Measurements from ENCODE around the gene ZBED1. TPM values are rescaled to one million over a fixed set of nuclear protein-coding genes. Genes with fewer than 3 reads are reported as not detected.

Gene ZBED1
- total and polyA plus RNA-seq, 9 of the 15 experiments (the other 6 are each of a cell fraction or from before 2014, with no cell fraction given): 0.61 to 27.6 (median 13.9) TPM

DNA sequence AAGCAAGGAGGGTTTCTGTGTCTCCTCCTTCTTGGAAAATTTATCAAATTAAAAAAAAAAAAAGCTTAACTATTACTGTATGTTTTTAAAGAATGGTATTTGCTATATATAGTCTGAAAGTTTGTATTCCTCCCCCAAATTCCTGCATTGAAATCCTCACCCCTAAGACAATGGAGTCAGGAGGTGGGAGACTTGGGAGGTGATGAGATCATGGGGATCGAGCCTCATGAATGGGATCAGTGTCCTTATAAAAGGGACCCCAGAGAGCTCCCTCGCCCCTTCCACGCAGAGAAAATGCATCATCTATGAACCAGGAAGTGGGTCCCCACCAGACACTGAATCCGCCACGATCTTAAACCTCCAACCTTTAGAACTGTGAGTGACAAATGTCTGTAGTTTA is 50.1 kb downstream of the ZBED1 start:
- Histone ChIP-seq H3K27ac (ENCODE audit: extremely low read depth, low read depth, low read length) (no peak overlapping the region), H3K9me1 (ENCODE audit: control insufficient read depth, insufficient read depth, low read length) (no peaks in the 10 kb centered on the region), H3K4me2 (ENCODE audit: insufficient read depth, low read length) (no peak overlapping the region), H4K20me1 (replicated peaks; ENCODE audit: control insufficient read depth, insufficient read depth, low read length) (no peaks in the 10 kb centered on the region), H3K79me2 (ENCODE audit: control insufficient read depth, insufficient read depth, low read length) (peaks cover 6% of the 10 kb centered on the region), H3K27me3 (ENCODE audit: control insufficient read depth in 2 of 2, insufficient read depth in 2 of 2, low read length in 2 of 2) (no peaks in the 10 kb centered on the region), H2AFZ (ENCODE audit: low read depth, low read length) (0 out of 2 replicates have a peak overlapping the region, but pooled peaks have one; percentile 32), H3K4me3 (no peak overlapping the region), H3K36me3 (ENCODE audit: control insufficient read depth, insufficient read depth, low read length) (no peaks in the 10 kb centered on the region), H3K9me3 (replicated peaks; ENCODE audit: control insufficient read depth, insufficient read depth, low read depth, low read length) (no peaks in the 10 kb centered on the region), H3K9ac (ENCODE audit: insufficient read depth in 1 of 2, low read depth in 2 of 2, low read length in 2 of 2) (0 out of 4 replicates have a peak overlapping the region, but pooled peaks of 1 of the 2 experiments have one; percentile 30), H3K4me1 (replicated peaks in 1 of 2; ENCODE audit: control insufficient read depth in 2 of 2, insufficient read depth in 2 of 2, low read length in 2 of 2) (no peaks in the 10 kb centered on the region; a peak in 3 of 5 replicates)
- no peak for DNase-seq (ENCODE audit: extremely low read depth in 1 of 4, low spot score in 3 of 4)
- no peak for ATAC-seq
- 61% methylated on average over 3 of the region's 5 CpGs for WGBS (ENCODE audit: insufficient coverage, low coverage, missing lambda C conversion rate)
- FAIRE-seq: no peak
- in situ Hi-C loops (cut with MboI): loop anchor here (10.0 kb wide), 1 partner anchor 506 kb away; no protein-coding TSS in a partner anchor
- TF ChIP-seq KHSRP (IDR thresholded peaks at IDR 0.05): no peak
- TF ChIP-seq RBM25 (IDR thresholded peaks at IDR 0.05; ENCODE audit: low read depth, low read length, severe bottlenecking): no peak
- no peak for TF ChIP-seq ADNP (tag; IDR thresholded peaks at IDR 0.05)
- no peak for TF ChIP-seq SNRNP70 (optimal IDR thresholded peaks at IDR 0.05; ENCODE audit: low read depth, low read length)
- TF ChIP-seq ZNF445 (CRISPR knock-in tag; IDR thresholded peaks at IDR 0.05; ENCODE audit: low read depth): no peak
- no peak for TF ChIP-seq RFX7 (CRISPR knock-in tag; IDR thresholded peaks at IDR 0.05)
- TF ChIP-seq GTF2A2 (tag; IDR thresholded peaks at IDR 0.05): no peak
- TF ChIP-seq SMC3 (conservative IDR thresholded peaks at IDR 0.05; ENCODE audit: insufficient read depth, low read depth, low read length): no peak
- TF ChIP-seq SRSF1 (IDR thresholded peaks at IDR 0.05; ENCODE audit: low read depth, low read length): no peak
- TF ChIP-seq CTBP1 (IDR thresholded peaks at IDR 0.05; ENCODE audit: borderline replicate concordance): no peak
- intact Hi-C loops (cut with micrococcal nuclease): no loop called here
- BruUV-seq (replicated peaks): no TSS peak
- ChIA-PET CTCF (ENCODE audit: low intra/inter-chr PET ratio) (no interaction called here), POLR2A (no interaction called here)
